ENCODE data around the gene VOPP1.

Gene VOPP1

DNA sequence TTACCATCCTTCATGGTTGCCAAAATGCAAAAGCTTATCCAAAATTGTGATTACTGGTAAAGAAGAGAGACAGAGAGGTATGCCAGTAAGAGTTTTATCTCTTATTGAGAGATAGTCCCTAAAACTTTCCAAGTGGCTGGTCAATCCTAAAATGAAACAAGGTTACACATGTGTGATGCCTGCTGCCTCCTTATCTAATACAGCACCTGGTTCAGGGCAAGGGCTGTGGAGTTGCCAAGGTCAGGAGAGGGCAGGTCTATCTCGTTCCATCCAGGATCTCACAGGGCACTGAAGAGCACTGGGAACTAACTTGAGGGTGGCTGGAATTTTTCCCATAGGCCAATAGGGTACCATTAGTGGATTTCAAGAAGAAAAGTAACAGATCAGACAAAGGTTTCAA, 18.3 kb downstream of the VOPP1 start:
- DNase-seq (ENCODE audit: low read depth) = no peak

DNA sequence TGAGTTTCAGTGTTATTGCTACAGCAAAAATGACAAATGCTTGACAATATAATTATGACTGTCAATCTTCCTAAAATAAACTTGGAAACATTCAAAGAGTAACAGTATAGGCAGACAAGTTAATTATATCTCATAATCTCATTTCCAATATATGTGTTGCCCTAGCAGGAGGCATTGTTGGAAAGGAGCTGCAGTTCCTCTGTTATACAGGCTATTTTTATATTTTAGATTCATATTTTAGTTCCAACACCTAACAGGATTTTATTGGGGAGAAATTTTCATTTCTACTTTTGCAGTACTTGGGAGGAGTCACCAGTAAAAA, 19.3 kb downstream of the VOPP1 start:
- no peak for DNase-seq (ENCODE audit: low read depth)

DNA sequence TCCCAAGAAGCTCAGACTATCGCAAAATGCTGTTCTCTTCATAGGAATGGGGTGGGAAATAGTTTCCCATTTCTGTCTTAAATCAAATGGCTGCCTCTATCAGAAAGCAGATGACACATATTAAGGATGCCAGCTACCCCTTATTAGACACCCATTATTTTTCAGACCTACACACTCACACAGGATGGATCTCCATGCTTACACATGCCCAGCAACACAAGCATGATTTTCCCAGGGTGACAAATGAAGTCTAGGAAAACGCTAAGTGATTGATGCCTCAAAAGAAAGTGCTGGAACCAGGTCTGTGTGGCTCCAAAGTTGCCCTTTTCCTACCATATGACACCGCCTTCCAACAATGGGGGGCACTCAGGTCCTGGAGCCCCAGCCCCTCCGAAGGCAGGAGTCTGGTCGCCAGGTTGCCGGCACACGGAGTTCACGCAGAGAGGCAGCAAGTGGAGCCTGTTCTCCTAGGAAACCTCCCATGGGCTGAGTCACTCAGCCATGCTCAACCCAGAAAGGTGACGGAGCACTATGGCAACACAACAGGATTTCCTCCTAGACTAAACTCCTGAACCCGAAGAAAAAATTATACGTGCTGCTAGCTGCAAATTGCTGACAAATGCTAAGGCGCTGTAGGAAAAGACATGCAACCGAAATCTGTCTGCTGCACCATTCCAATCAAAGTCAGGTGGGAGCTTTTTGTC, 19.8 kb downstream of the VOPP1 start:
- no peak for DNase-seq (ENCODE audit: low read depth)

DNA sequence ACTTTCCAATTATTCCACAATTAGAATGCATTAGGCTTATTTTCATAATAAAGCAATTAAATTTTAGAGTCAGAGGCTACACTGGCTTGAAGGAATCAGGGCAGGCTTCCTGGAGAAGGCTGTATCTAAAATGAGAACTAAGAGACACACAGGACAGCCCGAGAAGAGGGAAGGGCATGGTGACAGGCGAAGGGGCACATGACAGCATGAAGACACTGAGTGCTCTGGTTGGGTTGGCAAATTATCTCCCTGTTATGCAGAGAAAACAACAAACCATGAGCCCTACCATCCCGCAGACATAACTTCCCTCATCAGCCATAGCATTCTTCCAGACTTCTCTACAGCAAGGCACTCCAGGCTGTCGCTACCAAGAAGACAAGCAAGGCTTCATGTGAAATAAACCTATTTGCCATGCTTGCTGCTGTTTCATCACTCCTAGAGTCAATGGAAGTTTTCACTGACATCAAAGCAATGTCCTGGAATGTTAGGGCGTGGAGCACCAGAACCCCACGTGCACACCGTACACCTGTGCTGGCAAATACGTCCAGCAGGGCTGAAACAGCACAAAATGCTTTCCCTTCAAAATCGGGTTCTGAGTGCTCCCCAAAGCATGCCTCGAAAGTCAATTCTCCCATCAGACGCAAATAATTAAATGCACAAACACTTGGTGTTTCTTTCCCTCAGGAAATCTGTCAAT, 21.3 kb downstream of the VOPP1 start:
- no peak for DNase-seq (ENCODE audit: low read depth)

DNA sequence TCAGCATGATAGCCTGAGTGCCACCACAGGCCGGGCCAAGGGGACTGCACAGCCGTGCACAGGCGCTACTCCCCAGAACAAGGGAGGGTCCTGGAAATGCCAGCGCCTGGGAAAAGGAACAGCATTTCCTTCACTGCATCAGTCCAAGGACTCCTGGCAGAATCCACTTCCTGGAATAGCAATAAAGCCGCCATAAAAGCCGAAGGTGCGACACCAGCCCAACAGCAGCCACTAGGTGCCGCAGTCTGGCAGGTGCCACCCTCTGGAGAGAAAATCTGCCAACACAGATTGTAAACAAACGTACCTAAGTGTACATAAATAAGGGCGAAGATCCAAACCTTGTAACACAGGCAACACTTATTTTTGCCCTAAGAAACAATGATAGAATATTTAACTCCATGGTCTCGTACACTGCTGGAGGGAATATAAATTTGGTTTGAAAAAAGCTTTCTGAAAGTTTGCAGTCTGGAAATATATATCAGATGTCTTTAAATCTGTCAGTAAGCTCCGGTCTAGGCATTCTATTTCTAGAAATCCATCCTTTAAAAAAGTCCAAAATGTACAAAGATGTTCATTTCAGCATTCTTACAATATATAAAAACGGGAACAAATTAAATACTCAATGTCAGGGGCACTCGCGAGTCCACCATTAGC, 22.2 kb downstream of the VOPP1 start:
- no peak for DNase-seq (ENCODE audit: low read depth)

DNA sequence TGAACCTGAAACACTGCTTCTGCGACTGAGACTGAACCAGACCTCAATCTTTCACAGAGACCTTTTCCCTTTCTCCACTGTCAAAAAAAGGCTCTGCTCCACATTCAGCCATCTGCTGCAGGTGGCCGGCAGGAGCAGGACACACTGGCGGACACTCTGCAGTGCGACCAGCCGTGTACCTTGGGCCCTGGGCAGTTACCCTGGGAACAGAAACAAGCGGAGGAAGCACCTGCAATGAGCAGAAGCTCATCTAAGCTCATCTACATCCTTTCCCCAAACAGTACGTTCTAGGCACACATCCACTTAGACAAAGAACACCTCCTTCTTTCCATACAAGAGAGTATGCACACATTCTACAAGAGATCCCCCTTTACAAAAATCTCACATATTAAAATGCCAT, 22.8 kb downstream of the VOPP1 start:
- no peak for DNase-seq (ENCODE audit: low read depth)

DNA sequence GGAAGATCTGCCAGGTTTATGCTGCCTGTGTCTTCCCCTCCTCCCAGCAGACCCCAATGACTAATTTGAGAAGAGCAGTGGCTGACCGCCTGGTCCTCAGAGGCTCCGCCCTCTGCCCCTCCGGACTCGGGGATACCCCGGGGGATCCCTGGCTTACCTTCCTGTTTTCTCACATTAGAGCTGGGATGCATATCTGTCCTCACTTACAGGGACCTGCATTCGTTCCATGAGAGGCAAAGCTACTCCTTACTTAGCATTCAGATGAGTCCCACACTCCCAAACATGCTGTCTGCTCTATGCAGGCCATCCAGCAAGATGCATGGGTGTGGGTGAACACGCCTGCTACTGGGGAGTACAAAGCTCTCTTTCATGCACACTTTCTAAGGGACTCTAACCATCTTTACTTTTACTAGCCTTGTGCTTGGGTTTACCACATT, 24.0 kb downstream of the VOPP1 start:
- no peak for DNase-seq (ENCODE audit: low read depth)

DNA sequence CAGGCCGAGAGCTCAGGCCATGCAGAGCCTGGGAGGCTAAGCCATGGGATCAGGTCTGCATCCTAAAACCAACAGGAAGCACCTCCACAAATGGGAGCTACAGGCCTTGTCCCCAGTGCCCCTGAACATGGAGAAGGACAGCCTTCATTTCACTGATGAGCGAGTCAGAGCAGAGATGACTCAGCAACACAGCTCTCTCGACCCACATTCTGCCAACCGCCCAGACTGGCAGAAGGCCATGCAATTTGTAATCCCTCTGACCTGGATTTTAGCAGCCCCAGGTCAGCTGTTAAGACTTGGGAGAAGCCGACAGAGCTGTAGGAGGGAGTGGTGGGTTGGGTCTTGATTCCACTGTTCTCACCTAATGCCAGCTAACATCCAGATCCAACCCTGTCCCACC, 25.5 kb downstream of the VOPP1 start:
- peak; percentile 62 for DNase-seq (ENCODE audit: low read depth)

DNA sequence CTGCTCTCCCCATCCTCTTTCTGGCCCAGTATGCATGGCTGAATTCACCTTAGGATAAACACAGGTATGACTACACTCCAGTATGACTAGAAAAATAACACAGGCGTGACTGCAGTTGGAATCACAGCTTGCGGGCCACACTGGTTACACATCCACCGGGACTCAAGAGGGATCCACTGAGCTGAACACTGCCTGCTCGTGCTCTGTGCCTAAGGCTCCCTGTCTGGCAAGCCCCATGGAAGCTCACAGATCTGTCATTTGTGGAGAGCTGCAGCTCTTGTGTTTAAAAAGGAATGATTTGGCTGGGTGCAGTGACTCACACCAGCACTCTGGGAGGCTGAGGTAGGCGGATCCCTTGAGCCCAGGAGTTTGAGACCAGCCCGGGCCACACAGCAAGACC, 26.8 kb downstream of the VOPP1 start:
- DNase-seq (ENCODE audit: low read depth) = no peak

DNA sequence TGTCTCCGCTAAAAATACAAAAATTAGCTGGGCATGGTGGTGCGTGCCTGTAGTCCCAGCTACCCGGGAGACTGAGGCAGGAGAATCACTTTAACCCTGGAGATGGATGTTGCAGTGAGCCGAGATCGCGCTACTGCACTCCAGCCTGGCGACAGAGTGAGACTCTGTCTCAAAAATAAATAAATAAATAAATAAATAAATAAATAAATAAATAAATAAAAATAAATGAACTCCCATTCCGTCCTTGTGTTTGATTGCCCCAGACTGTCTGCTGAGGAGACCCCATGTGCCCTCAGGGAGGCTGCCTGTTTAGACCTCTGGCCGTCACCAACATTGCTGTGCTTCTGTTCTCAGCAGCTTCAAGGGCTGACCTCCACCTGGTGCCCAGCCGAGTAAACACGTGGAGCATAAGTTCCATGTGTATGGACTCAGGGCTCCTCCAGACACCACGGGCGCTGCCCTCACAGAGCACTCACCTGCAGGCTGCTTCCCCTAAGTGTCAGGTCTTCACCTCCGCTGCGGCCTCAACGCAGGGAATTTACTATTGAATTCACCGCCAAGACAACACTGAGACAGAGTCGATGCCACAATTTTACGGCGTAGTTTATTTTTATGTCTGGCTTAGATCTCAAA, 32.0 kb downstream of the VOPP1 start:
- no peak for DNase-seq (ENCODE audit: low read depth)

DNA sequence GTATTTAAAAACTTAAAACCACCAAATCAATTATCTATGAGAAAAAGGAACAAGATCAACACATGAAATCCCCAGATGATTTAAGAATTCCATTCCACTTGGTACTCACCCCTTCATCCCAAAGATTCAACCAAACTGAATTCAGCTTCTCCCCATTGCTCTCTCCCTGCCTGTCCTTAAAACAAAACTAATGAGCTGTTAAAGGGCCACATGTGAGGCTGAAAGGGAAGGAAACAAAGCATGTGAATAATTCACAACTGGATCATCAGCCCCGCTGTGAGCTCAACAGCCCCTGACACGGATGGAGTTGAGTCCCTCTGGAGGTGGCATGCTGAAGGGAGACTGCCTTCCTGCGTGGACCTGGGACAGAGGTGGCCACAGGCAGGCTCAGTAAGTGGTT, 32.9 kb downstream of the VOPP1 start:
- DNase-seq (ENCODE audit: low read depth) = no peak

DNA sequence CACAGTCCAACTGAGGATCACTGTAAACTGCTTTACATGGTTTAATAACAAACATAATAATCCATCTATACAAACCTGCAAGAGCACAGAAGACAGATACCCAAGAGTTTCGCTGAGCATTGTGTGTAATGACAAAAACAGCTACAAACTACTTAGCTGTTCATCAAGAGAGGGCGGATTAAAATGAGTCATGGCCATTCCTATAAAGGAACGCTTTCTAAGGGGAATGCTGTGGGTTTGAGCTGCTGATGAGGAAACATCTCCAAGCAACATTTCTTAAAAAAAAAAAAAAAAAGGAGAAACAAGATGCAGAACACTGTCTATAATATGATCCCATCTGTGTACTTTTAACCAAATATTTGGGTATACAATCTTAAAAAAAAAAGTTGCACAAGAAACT, 33.8 kb downstream of the VOPP1 start:
- DNase-seq (ENCODE audit: low read depth) = peak; percentile 87

DNA sequence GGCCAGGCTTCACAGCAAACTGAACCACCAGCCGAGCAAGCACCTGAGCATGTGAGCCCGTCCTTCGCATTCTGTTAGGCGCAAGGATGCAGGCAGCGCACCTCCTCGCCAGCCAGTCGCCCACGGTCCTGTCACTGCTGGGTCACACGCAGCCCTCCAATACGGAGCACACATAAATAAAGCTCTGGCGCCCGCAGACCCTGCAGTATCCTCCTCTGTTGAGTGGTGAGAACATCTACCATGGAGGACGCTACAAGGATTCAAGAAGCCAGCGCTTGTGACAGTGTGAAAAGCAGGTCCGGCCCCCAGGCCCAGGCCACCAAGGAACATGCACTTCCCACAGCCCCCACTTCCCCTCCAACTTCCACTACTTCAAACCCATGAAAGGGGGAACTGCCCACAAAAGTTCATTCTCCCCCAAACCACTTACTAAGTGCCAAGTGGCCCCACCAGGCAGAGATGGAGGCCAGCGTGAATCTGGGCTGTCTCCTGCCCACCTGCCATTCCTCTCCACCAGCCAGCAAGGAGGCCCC, 34.8 kb downstream of the VOPP1 start:
- no peak for DNase-seq (ENCODE audit: low read depth)

DNA sequence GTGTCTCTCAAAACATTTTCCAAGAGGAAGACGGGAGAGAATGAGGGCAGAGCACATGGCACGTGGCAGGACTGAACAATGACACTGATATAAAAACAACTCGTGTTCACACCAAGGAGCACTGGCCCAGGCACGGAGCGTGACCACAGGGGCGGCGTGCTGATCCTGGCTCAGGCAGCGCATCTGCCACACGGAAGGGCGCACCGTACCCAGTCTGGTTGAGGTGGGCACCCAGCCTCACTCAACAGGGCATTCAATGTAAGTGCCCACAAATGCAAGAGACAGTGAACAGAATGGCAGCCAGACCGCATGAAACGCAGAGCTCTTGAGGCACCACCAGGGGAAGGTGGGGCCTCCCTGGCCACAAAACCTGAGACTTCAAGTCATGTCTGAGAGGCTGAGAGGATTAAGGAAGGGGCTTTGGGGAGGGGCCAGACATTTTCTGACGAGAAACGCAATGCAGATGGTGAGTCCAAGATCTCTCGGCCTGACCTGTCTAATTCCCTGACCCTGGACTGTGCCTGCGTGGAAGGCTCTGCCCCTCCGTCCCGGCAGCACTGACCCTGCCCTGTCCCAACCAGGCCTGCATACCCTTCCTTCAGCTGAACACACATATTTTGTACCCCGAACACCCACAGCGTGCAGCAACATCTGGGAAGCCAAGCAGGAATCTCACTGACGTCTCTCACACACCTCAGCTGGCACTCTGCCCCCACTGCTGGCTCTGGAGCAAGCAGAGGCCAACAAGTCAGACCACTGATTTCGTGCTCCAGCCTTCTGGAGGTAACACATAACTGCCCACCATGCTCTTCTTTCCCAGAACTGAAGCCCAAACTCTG, 35.5 kb downstream of the VOPP1 start:
- DNase-seq (ENCODE audit: low read depth) = no peak

DNA sequence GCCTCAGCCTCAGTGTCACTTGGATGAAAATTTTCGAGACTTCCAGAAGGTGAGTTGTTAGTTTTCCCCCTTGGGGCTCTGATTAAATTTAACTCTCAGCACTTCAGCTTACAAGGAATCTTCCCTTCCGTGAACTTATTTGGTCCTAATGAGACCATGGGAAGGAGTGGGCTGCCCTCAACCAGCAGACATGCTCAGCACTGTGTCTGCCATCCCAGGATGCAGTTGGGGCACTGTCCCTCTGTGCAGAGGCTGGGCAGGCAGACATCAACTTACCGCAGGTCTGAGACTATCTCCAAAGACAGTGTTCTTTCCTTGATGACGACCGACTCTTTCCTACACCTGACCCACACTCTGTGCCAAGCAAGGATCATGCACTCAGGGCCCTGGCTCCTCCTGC, 36.7 kb downstream of the VOPP1 start:
- no peak for DNase-seq (ENCODE audit: low read depth)

DNA sequence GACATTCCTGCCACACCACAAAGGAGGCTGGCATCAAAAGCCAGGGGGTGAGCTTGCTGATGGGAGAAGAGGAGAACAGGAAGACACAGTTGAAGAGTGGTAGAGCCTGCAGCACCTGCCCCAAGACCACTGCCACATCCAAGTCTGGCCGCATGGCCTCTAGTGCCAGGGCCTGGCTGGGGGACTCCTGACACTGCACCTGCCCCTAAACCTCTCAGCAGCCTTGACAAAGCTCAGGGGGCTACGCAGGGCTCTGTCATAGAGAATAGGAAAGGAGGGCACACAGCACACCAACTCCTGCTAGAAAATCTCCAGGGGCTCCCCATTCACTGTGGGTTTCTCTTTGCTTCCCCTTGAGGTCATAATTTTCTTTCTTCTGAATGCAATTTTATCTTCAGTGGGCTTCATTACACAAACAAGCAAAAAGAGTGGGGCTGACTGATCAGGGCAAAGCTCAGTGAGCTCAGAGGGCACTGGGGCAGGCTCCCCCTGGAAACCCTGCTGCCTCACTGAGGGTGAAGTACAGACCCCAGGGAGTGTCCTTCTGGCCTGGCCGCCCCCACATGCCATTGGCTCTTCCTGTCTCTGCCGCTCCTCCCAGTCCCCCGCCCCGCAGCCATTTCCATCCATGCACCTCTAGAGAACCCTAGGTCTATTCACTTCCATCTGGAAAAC, 37.2 kb downstream of the VOPP1 start:
- no peak for DNase-seq (ENCODE audit: low read depth)

DNA sequence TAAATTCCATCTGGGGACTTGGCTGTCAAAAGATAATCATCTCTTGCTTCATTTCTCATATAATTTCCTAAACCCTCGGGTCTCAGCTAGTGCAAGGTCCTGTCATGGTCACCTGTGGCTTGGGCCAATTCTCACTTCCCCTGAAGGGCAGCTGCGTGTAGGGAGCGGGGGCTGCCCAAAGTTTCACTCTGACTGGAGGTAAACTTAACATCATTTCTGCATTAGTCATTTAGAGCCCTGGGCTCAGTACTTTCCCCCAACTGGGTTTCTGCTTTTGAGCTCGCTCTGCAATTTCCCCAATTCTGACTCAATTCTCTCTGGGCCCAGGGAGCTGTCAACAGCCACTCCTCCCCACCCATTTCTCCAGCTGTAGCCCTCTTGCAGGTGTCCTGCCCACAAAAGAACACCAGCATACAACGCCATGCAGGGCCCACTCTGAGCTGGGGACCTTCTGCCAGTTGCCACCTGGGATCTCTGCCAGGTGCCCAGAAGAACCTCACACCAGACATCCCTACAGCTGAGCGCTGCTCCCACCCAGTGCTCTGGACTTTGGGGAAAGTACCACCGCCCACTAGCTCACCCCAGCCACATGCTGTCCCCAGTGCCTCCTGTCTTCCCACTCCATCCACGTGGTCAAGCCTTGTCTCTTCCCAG, 37.9 kb downstream of the VOPP1 start:
- DNase-seq (ENCODE audit: low read depth) = peak; percentile 31

DNA sequence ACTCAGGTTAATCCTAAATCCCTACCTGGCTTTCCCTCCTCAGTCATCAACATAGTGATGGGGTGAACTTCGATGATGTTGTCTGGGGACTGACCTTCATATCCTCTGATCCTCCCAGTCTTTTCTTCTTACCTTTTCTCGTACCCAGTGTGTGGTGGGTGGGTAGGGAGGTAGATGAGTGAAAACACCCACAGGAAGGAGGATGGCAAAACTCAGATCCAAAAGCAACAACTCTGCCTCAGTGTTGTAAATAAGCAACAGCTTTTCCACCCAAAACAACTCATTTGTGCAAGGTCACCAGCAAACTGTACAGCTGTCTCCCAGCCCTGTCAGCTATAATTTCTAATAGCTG, 38.6 kb downstream of the VOPP1 start:
- no peak for DNase-seq (ENCODE audit: low read depth)

DNA sequence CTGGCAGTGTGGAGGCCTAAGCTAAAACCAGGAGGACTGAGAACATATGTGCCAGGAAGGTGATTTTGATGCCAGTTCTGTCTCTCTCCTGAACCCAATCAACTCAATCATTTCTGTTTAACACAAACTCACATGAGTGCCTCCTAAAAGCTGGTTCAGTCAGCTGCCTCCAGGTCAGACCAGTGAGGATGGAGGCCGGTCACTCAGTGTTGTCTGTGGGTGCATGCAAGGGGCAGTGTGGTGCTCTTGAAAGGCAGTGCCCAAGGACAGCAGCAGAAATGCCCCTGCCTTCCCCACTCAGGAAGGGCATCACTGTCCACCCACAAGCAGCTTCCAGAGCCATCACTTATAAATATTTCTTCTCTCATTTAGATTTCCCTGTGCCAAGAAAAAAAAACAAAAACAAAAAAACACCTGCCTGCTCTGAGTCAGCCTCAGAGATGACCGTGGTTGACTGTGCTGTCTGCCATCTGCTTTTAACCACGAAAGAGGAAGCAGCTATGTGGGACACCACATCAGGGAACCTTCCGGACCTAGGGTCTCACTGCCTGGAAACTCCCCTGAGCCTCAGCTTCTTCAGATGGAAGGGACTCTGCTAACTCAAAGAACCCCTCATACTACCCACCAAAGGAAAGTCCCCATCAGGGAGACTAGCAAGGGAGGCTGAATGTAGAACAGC, 39.1 kb downstream of the VOPP1 start:
- DNase-seq (ENCODE audit: low read depth) = no peak
